BJ (cell line): ENCODE measurements around the gene LATS1. TPM values are rescaled to one million over a fixed set of nuclear protein-coding genes. Genes with fewer than 3 reads are reported as not detected.

ENCODE experiments used
- CTCF ChIA-PET: fragments of 350-600 bp; formaldehyde crosslinking; extraction: SDS; loops from one replicate; lab custom pipeline; 2021; ENCODE audit warnings: antibody characterized with exemption, inconsistent platforms; lab: Yijun Ruan, JAX
- POLR2A ChIA-PET: fragments of 300-600 bp; sonication (Branson Sonifier 250); formaldehyde crosslinking; extraction: SDS; loops from one replicate; lab custom pipeline; 2021; ENCODE audit warnings: antibody characterized with exemption; lab: Charles Lee
- DNase-seq: peaks from one replicate; pipeline ENCODE4 v3.0.0-alpha.2; 2011; ENCODE audit warnings: low read depth
- H3K27me3 ChIP-seq: 2 replicates; pipeline ENCODE4 v1.6.0; 2011; ENCODE audit warnings: low read length; ENCODE audit not compliant: control insufficient read depth, insufficient read depth
- H3K36me3 ChIP-seq: 2 replicates; pipeline ENCODE4 v1.5.1; 2011; ENCODE audit warnings: low read length; ENCODE audit not compliant: control insufficient read depth, insufficient read depth
- H3K4me3 ChIP-seq: 2 replicates; pipeline ENCODE4 v1.5.1; 2011; ENCODE audit warnings: low read depth, mild to moderate bottlenecking, control low read depth, low read length
- CTCF ChIP-seq: IDR thresholded peaks from 2 replicates; pipeline ENCODE4 v1.5.1; 2011; ENCODE audit warnings: low read depth, mild to moderate bottlenecking, control low read depth, inconsistent platforms, low read length, moderate library complexity; ENCODE audit not compliant: insufficient read depth
- polyA plus RNA-seq: library from polyadenylated mRNA; depleted of rRNA; stranded (reverse); fragments of >200 nt; gene quantifications from 2 replicates; pipeline ENCODE4 v1.2.3, GENCODE V29; 2011

The LATS1 gene
- polyA plus RNA-seq, 1 experiment, result 12.4 TPM

- no peaks in the 10 kb centered on the region for H3K27me3 ChIP-seq
- H3K36me3 ChIP-seq, result no peaks in the 10 kb centered on the region
- POLR2A ChIA-PET, result no interaction called here
- no peak overlapping the region for H3K4me3 ChIP-seq
- CTCF ChIA-PET, result no interaction called here
- DNase-seq, result peak; percentile 31
- no peak for TF ChIP-seq CTCF
Measured at GRCh38 chr6:149636124-149636523, 81.8 kb downstream of the LATS1 start.

GRCh38 chr6:149634315-149634714 is 83.6 kb downstream of the LATS1 start:
- Histone ChIP-seq H3K4me3 (no peak overlapping the region), H3K36me3 (no peaks in the 10 kb centered on the region), H3K27me3 (no peaks in the 10 kb centered on the region)
- CTCF ChIA-PET, result no interaction called here
- no peak for TF ChIP-seq CTCF
- POLR2A ChIA-PET, result no interaction called here
- DNase-seq, result no peak

GRCh38 chr6:149628875-149629510 is 88.9 kb downstream of the LATS1 start:
- CTCF ChIA-PET, result interaction anchor here (1.6 kb wide), 1 partner anchor 21 kb away, joined by 3 read pairs; no protein-coding TSS in a partner anchor

GRCh38 chr6:149627672-149628071 is 90.2 kb downstream of the LATS1 start:
- ChIA-PET POLR2A (no interaction called here), CTCF (no interaction called here)
- no peak for DNase-seq
- H3K27me3 ChIP-seq, result no peaks in the 10 kb centered on the region
- no peak overlapping the region for H3K4me3 ChIP-seq
- no peak for TF ChIP-seq CTCF
- peaks cover 4% of the 10 kb centered on the region; the same call in 1 of the 2 replicates for H3K36me3 ChIP-seq

More at GRCh38 chr6:149628875-149629510, 88.9 kb downstream of the LATS1 start:
- POLR2A ChIA-PET, result no interaction called here
- no peak for DNase-seq
- no peak overlapping the region for H3K4me3 ChIP-seq
- H3K27me3 ChIP-seq, result no peaks in the 10 kb centered on the region
- TF ChIP-seq CTCF, result no peak
- peaks cover 4% of the 10 kb centered on the region; the same call in 1 of the 2 replicates for H3K36me3 ChIP-seq

GRCh38 chr6:149615805-149616204 is 102.1 kb downstream of the LATS1 start:
- peaks cover 2% of the 10 kb centered on the region; the same call in 1 of the 2 replicates for H3K36me3 ChIP-seq
- no peak for TF ChIP-seq CTCF
- no peaks in the 10 kb centered on the region for H3K27me3 ChIP-seq
- no peak for DNase-seq
- CTCF ChIA-PET, result no interaction called here
- POLR2A ChIA-PET, result no interaction called here
- no peak overlapping the region for H3K4me3 ChIP-seq
